Measurements from ENCODE around the gene SKP2. TPM values are rescaled to one million over a fixed set of nuclear protein-coding genes. Genes with fewer than 3 reads are reported as not detected.

SKP2 gene
- total RNA-seq, 1 donor: 31.5 TPM

- H3K4me3 ChIP-seq (ENCODE audit: low read depth, low read length): no peak overlapping the region
- DNase-seq (ENCODE audit: low read depth): no peak
- TF ChIP-seq, protein P1, sequence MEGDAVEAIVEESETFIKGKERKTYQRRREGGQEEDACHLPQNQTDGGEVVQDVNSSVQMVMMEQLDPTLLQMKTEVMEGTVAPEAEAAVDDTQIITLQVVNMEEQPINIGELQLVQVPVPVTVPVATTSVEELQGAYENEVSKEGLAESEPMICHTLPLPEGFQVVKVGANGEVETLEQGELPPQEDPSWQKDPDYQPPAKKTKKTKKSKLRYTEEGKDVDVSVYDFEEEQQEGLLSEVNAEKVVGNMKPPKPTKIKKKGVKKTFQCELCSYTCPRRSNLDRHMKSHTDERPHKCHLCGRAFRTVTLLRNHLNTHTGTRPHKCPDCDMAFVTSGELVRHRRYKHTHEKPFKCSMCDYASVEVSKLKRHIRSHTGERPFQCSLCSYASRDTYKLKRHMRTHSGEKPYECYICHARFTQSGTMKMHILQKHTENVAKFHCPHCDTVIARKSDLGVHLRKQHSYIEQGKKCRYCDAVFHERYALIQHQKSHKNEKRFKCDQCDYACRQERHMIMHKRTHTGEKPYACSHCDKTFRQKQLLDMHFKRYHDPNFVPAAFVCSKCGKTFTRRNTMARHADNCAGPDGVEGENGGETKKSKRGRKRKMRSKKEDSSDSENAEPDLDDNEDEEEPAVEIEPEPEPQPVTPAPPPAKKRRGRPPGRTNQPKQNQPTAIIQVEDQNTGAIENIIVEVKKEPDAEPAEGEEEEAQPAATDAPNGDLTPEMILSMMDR (IDR thresholded peaks at IDR 0.05; ENCODE audit: insufficient read depth, low read length): no peak
Observed at GRCh38 chr5:36135988-36136387, 15.9 kb upstream of the SKP2 start.

DNA sequence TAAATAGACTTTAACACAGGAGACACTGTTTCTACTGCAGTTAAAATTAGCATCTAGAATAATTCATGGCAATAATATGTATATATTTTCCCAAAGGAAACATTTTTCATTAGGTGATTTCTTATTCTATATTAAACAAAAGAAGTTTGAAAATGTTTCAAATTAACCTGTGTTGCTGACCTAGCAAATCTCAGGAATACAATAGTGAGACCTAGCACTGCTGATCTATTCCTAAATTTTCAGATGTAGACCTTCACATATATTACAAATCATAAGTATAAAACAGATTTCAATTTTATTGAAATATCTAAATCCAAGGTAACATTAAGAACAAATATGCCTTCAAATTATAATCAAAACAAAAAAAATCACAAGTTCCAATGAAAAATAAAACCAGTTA, 15.3 kb upstream of the SKP2 start:
- TF ChIP-seq, protein P1 (IDR thresholded peaks at IDR 0.05; ENCODE audit: insufficient read depth, low read length): no peak
- H3K4me3 ChIP-seq (ENCODE audit: low read depth, low read length): no peak overlapping the region
- DNase-seq (ENCODE audit: low read depth): no peak

GRCh38 chr5:36138900-36139683, 12.8 kb upstream of the SKP2 start:
- no peak overlapping the region for H3K4me3 ChIP-seq (ENCODE audit: low read depth, low read length)
- no peak for DNase-seq (ENCODE audit: low read depth)
- TF ChIP-seq, protein P1 (IDR thresholded peaks at IDR 0.05; ENCODE audit: insufficient read depth, low read length): no peak

- H3K4me3 ChIP-seq (ENCODE audit: low read depth, low read length): no peak overlapping the region
- TF ChIP-seq, protein P1 (IDR thresholded peaks at IDR 0.05; ENCODE audit: insufficient read depth, low read length): no peak
- no peak for DNase-seq (ENCODE audit: low read depth)
Observed at GRCh38 chr5:36145311-36145710, 6.6 kb upstream of the SKP2 start.

GRCh38 chr5:36146390-36146789, 5.5 kb upstream of the SKP2 start:
- no peak overlapping the region for H3K4me3 ChIP-seq (ENCODE audit: low read depth, low read length)
- DNase-seq (ENCODE audit: low read depth): no peak
- TF ChIP-seq, protein P1 (IDR thresholded peaks at IDR 0.05; ENCODE audit: insufficient read depth, low read length): no peak

DNA sequence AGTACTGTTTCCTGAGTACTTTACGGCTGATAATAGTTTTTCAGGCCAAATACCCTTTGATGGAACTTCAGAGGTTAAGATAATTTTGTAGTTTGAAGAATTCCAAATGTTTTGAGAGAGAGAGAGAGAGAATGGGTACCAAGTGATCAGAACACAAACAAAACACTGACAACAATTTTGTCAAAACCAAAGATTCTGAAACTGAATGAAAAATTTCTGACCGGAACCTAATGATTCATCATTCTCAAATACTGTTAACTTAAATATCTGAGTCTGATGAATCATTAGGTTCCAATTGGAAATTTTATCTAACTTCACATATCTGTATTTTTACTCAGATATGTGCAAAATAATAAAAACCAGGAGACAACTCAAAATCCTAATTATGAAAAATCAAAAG, 4.2 kb upstream of the SKP2 start:
- no peak overlapping the region for H3K4me3 ChIP-seq (ENCODE audit: low read depth, low read length)
- TF ChIP-seq, protein P1 (IDR thresholded peaks at IDR 0.05; ENCODE audit: insufficient read depth, low read length): no peak
- peak; percentile 21 for DNase-seq (ENCODE audit: low read depth)
